Measurements from ENCODE around the gene CGB2. TPM values are rescaled to one million over a fixed set of nuclear protein-coding genes. Genes with fewer than 3 reads are reported as not detected.
"Not testable (repeated sequence)": the region's sequence is repeated elsewhere in the genome, so short reads cannot be mapped to it uniquely, and the experiment has no call there.

The CGB2 gene
- total RNA-seq, 4 donors from 2014 or later: not detected

DNA sequence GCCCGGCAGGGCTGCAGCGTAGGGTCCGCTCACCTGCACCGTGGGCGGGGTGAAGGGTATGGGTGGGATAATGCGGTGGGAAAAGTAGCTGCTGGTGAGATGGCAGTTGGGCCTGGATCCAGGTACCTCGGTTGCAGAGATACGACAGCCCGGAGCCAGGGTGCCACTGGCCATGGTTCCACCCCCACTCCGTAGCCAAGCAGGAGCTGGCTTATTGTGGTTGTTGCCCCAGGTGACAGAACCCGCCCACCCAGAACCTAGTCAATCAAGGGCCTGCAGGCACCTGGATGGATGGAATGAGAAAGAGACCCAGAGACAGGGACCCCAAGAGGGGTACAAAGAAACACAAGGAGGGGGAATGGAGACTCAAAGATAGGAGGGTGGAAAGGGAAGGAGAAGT lies 11.3 kb upstream of the CGB2 start:
- intact Hi-C loops (cut with DNase I; ENCODE audit: low total_unique reads) (no loop called here), in situ Hi-C loops (cut with MboI; ENCODE audit: low sequenced_read_pairs in 4 of 4) (no loop called here)
- Histone ChIP-seq H3K27ac (no peak overlapping the region), H3K4me3 (no peak overlapping the region), H3K9me3 (no peaks in the 10 kb centered on the region), H3K4me1 (peaks cover 14 to 19% of the 10 kb centered on the region in 2 donors), H3K27me3 (peaks cover 0 to 11% (median 8%) of the 10 kb centered on the region in 3 donors), H3K36me3 (peaks cover 0 to 10% of the 10 kb centered on the region in 2 donors)
- no peak for ATAC-seq
- TF ChIP-seq, protein P1, sequence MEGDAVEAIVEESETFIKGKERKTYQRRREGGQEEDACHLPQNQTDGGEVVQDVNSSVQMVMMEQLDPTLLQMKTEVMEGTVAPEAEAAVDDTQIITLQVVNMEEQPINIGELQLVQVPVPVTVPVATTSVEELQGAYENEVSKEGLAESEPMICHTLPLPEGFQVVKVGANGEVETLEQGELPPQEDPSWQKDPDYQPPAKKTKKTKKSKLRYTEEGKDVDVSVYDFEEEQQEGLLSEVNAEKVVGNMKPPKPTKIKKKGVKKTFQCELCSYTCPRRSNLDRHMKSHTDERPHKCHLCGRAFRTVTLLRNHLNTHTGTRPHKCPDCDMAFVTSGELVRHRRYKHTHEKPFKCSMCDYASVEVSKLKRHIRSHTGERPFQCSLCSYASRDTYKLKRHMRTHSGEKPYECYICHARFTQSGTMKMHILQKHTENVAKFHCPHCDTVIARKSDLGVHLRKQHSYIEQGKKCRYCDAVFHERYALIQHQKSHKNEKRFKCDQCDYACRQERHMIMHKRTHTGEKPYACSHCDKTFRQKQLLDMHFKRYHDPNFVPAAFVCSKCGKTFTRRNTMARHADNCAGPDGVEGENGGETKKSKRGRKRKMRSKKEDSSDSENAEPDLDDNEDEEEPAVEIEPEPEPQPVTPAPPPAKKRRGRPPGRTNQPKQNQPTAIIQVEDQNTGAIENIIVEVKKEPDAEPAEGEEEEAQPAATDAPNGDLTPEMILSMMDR (IDR thresholded peaks at IDR 0.05 in 4 of 5, conservative IDR thresholded peaks at IDR 0.05 in 1 of 5): no peak
- TF ChIP-seq POLR2A (IDR thresholded peaks at IDR 0.05): no peak
- DNase-seq: no peak

GRCh38 chr19:49020931-49021895 lies 10.5 kb upstream of the CGB2 start:
- H3K27me3 ChIP-seq: peaks cover 0 to 11% (median 8%) of the 10 kb centered on the region in 3 donors
- H3K36me3 ChIP-seq: peaks cover 0 to under 1% of the 10 kb centered on the region in 2 donors
- TF ChIP-seq, protein P1 (IDR thresholded peaks at IDR 0.05 in 4 of 5, conservative IDR thresholded peaks at IDR 0.05 in 1 of 5): no peak
- no peak for TF ChIP-seq POLR2A (IDR thresholded peaks at IDR 0.05)
- no peaks in the 10 kb centered on the region for H3K9me3 ChIP-seq
- no peak overlapping the region for H3K4me3 ChIP-seq
- H3K27ac ChIP-seq: no peak overlapping the region
- DNase-seq (no peak), ATAC-seq (no peak)
- intact Hi-C loops (cut with DNase I; ENCODE audit: low total_unique reads) (no loop called here), in situ Hi-C loops (cut with MboI; ENCODE audit: low sequenced_read_pairs in 4 of 4) (no loop called here)
- peaks cover 14 to 19% of the 10 kb centered on the region in 2 donors for H3K4me1 ChIP-seq

GRCh38 chr19:49022116-49022515 lies 9.6 kb upstream of the CGB2 start:
- Histone ChIP-seq H3K27me3 (peaks cover 0 to 11% (median 8%) of the 10 kb centered on the region in 3 donors), H3K27ac (no peak overlapping the region), H3K36me3 (no peaks in the 10 kb centered on the region), H3K9me3 (no peaks in the 10 kb centered on the region), H3K4me1 (peaks cover 14 to 19% of the 10 kb centered on the region in 2 donors), H3K4me3 (no peak overlapping the region)
- no peak for ATAC-seq
- intact Hi-C loops (cut with DNase I; ENCODE audit: low total_unique reads): no loop called here
- DNase-seq: no peak
- in situ Hi-C loops (cut with MboI; ENCODE audit: low sequenced_read_pairs in 4 of 4): no loop called here
- no peak for TF ChIP-seq POLR2A (IDR thresholded peaks at IDR 0.05)
- TF ChIP-seq, protein P1 (IDR thresholded peaks at IDR 0.05 in 4 of 5, conservative IDR thresholded peaks at IDR 0.05 in 1 of 5): no peak

DNA sequence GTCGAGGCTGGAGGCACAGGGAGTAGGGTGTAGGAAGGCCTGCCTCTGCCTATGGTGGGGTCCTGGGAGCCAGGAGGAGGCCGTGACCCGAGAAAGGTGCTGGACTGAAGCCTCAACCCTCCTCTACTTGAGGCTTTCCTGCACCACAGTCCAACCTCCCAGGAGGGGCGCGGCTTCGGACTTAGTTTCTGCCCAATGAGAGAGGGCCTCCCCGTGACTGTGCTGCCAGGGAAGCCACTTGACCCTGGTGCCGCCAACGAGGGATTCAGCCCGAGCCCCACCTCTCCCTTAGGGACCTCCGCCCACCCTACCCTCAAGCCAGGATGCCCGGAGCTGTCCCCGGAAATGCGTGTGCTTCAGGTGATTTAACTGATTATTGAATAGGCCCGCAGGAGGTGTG lies 7.5 kb upstream of the CGB2 start, which contains the start of gene CGB3:
Gene CGB3 (minus strand): TSS at position 101 of the 400 bp plus-strand sequence. CDS start 362 bp downstream, outside the sequence.
- ATAC-seq; H3K27ac ChIP-seq; intact Hi-C loops (cut with DNase I; ENCODE audit: low total_unique reads); H3K4me3 ChIP-seq; H3K36me3 ChIP-seq; H3K27me3 ChIP-seq; in situ Hi-C loops (cut with MboI; ENCODE audit: low sequenced_read_pairs in 4 of 4); DNase-seq; H3K9me3 ChIP-seq; H3K4me1 ChIP-seq: not testable (repeated sequence)

- H3K4me1 ChIP-seq; H3K27me3 ChIP-seq; intact Hi-C loops (cut with DNase I; ENCODE audit: low total_unique reads); H3K36me3 ChIP-seq; DNase-seq; in situ Hi-C loops (cut with MboI; ENCODE audit: low sequenced_read_pairs in 4 of 4); H3K9me3 ChIP-seq; H3K27ac ChIP-seq; H3K4me3 ChIP-seq; ATAC-seq: not testable (repeated sequence)
Measured at GRCh38 chr19:49025088-49025487, 6.6 kb upstream of the CGB2 start.

DNA sequence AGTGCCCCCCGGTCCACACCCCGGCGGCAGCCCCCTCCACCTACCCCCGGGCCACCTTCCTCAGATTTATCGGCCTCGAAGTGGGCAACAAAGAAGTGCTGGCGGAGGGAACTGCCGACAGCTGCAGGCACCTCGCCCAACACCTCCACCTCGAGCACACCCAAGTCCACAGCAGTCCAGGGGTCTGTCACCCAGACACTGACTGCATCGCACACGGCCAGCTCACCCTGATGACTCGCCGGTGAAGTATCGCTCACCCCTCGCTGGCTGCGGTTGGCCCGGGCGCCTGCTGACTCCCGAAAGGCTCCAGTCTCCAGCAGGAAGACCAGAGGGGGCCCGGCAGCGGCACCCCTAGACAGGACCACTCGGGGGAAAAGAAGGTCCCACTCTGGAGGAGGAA lies 6.1 kb upstream of the CGB2 start:
- intact Hi-C loops (cut with DNase I; ENCODE audit: low total_unique reads); DNase-seq; H3K27ac ChIP-seq; in situ Hi-C loops (cut with MboI; ENCODE audit: low sequenced_read_pairs in 4 of 4); H3K4me3 ChIP-seq; ATAC-seq; H3K9me3 ChIP-seq; H3K36me3 ChIP-seq; H3K4me1 ChIP-seq; H3K27me3 ChIP-seq: not testable (repeated sequence)

DNA sequence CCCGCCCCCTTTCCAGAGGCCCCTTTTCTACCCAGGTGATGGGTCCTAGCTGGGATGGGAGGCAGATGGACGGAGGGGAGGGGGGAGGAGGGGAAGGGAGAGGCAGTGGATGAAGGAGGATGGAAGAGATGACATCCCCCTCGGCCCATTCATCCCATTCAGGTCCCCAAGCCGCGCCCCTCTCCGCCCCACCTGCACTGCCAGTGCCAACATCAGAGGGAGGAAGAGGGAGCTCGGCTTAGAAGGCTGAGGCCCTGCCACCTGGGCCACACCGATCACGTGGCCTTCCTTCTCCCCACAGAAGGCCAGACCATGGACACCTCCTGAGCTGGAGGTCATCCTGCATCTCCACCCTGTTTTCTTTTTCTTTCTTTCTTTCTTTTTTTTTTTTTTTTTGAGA lies 3.0 kb upstream of the CGB2 start:
- in situ Hi-C loops (cut with MboI; ENCODE audit: low sequenced_read_pairs in 4 of 4); H3K9me3 ChIP-seq; H3K27me3 ChIP-seq; H3K36me3 ChIP-seq; ATAC-seq; H3K4me1 ChIP-seq; H3K4me3 ChIP-seq; intact Hi-C loops (cut with DNase I; ENCODE audit: low total_unique reads); DNase-seq; H3K27ac ChIP-seq: not testable (repeated sequence)

GRCh38 chr19:49029749-49030148 lies 1.9 kb upstream of the CGB2 start:
- DNase-seq; H3K9me3 ChIP-seq; H3K4me1 ChIP-seq; H3K36me3 ChIP-seq; ATAC-seq; H3K27ac ChIP-seq; H3K27me3 ChIP-seq; in situ Hi-C loops (cut with MboI; ENCODE audit: low sequenced_read_pairs in 4 of 4); intact Hi-C loops (cut with DNase I; ENCODE audit: low total_unique reads); H3K4me3 ChIP-seq: not testable (repeated sequence)

GRCh38 chr19:49030323-49030722 lies 1.4 kb upstream of the CGB2 start:
- in situ Hi-C loops (cut with MboI; ENCODE audit: low sequenced_read_pairs in 4 of 4); H3K4me1 ChIP-seq; H3K36me3 ChIP-seq; intact Hi-C loops (cut with DNase I; ENCODE audit: low total_unique reads); DNase-seq; H3K27me3 ChIP-seq; ATAC-seq; H3K4me3 ChIP-seq; H3K9me3 ChIP-seq; H3K27ac ChIP-seq: not testable (repeated sequence)
